ENCODE measurements around the gene HOXC9.

The HOXC9 gene

DNA sequence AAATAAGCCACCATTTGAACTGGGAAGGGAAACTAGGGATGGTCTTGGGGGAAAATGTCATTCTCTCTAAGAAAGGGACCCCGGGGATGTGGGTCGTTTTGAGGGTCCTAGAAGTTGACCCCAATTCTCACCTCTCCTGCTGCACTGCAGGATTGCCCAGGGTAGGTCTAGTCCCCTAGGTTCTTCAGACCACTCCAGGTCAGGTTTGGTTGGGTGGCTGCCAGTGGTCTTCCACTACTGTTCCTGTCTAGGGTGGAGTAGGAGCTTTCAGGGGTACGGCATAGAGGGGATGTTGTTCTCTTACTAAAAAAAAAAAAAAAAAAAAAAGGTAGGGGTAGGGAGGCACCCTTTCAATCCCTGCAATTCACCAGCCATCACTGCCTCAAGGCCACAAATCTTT is 16.1 kb downstream of the HOXC9 start:
- DNase-seq, result no peak

DNA sequence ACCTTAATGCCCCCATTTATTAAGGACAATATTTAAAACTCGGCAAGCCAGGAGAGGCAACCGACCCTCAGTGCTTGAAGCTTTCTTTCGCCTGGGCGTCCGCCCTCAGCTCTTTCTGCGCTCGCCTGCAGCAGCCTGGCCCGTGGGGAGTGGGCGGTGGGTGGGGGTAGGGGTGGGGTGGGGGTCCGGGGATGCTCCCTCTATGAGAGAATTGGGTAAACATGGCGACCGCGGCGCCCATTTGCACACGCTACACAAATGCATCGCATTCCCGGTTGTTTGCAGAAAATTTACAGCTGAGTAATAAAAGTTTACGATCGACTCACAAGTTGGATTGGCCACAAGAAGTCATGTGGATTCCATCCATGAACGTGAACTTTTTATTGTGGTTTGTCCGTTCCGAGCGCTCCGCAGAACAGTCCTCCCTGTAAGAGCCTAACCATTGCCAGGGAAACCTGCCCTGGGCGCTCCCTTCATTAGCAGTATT is 16.6 kb downstream of the HOXC9 start:
- DNase-seq, result peak; percentile 90

GRCh38 chr12:54017027-54017788 is 17.2 kb downstream of the HOXC9 start:
- DNase-seq, result peak; percentile 74

DNA sequence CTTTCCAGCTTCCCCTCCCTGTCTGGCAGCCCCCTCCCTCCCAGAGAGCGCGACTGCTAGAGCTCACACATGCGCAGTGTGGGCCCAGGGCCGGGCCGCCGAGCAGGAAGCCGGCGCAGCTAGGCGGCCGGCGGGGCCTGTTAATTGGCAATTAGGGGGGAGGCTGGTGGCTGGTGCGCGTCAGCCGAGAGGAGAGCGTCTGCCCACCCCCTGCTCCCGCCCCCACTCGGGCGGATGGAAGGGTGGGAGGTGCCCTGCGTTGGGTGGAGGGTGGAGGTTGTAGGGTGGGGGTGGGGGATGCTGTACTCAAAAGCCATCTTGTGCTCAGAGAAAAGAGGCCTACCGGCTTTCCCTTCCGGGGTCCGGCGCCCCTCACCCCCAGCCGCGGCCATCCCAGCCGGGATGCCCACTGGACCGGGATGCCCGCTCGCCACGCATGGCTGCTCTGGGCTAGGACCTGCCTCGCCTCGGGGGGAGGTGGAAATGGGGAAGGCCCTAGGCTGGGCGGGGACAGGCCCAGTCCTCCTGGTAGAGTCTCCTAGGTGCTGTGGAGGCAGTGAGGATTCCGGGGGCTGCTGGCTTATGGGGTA is 18.0 kb downstream of the HOXC9 start:
- DNase-seq, result peak; percentile 84

- no peak for DNase-seq
Observed at GRCh38 chr12:54018468-54018984, 18.6 kb downstream of the HOXC9 start.

- DNase-seq, result no peak
Observed at GRCh38 chr12:54019091-54019811, 19.3 kb downstream of the HOXC9 start.

GRCh38 chr12:54019924-54020590 is 20.1 kb downstream of the HOXC9 start:
- peak; percentile 35 for DNase-seq

- no peak for DNase-seq
Observed at GRCh38 chr12:54020591-54021405, 20.8 kb downstream of the HOXC9 start.

DNA sequence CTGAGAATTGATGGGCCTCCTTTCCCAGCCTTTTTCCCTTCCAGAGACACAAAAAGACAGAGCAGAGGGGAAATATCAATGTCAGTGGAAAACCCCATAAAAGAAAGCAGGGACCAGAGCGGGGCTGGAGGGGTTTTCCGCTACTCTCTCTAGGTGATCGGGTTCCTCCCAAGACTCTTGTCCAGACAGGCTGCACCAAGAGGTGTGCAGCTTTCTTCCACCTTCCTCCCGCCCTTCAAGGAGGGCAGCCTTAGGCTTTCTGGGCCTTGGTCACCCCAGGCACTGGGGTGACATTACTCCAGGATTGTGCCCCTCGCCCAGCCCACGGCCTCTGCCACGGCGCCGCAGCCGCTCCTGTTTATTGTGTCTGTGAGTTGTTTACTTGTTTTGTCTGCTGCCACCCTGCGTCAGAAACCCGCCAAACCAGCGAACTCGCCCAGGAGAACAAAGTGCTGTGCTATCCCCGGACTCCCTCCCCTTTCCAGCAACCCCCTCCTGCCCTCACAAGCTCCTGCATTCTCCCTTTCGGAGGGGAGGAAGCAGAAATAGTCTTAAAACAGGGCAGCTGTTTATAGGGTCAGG is 21.6 kb downstream of the HOXC9 start:
- no peak for DNase-seq

DNA sequence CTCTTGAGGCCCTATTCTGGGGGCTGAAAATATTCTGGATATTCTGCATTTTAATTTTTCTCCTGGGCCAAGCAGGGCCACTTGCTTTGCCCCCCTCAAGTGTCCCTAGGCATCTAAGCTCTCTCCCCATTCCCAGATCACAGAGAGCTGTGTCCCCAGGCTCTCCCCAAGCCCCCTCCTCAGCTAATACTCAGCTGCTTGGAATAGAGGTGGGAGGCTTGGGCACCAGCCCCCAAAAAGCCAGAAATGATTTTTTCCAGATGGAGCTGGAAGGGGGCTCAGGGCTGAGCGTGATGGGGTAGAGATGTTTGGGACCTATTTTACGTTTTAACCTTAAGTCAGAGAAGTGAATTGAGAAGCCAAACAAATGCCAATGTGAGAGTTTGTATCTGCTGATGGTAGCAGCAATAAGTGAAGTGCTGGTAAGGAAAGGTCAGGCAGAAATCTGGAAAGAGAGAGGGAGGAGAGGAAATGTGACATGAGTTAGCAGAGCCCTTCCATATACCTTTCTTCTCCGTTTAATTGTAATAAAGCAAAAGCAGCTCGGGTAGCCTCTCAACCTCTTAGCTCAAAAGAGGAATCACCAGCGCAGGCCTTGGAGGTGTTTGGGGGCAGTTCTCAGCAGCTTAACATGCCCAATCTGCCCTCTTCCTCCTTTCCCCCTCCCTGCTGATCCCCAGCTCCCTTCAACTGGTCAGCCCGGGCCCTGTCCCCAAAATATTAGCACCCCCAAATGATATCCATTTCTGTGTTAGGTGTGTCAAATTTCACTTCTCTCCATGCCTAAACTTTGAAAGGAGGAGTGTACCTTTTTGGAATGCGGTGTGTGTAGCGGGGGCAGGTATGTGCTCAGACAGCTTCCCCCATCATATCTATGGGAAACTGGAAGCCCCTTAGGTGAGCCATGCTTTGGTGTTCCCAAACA is 23.3 kb downstream of the HOXC9 start:
- no peak for DNase-seq

DNA sequence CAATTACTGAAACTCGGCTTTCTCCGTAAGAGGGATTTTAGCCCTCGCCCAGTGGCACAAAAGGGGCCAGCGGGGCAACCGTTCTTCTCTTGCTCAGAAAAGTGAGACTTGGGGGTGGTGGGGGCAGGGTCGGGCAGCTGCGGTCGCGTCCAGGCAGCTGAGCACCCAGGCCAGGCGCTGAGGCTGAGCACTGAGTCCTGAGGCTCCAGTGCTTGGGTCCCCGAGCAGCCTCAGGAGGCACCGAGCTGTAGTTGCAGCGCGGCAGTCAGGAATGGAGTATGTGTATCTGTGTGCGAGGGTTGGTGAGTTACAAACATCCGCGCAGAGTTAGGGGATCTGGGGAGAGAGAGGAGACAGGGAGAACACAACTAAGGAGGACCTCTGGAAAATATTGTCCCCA is 24.2 kb downstream of the HOXC9 start:
- no peak for DNase-seq

DNA sequence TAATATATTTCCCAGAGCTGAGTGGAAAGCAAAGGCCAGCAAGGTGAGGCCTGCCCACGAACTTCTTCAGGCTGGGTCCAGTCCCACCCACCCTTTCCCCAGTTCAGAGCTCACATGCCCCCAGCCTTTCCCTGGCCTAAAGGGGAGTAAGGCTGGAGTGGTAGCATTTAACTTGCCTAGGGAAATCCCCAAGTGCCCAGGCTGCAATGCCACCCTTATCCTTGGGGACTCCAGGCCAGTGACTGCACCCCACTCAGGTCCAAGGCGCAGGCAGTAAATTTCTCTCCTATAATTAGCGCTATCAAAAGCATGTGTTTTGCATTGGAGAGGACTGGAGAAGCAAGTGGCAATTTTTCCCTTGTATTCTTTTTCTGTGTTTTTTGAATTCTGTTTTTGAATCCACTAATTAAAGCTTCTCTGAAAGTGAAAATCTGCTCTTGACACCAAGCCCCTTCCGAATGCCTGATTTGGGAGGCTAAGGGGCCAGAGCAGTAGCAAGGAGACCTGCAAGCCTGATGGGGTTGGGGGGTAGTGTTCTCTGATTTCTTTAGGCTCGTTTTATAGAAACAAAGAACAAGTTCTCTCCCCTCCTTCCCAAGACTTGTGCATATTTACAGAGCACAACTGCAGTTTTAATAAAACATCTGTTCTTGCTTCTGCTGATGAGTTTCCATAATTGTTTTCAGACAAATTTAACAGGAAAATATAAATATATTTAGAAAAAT is 24.8 kb downstream of the HOXC9 start:
- no peak for DNase-seq

GRCh38 chr12:54025499-54026405 is 25.8 kb downstream of the HOXC9 start:
- no peak for DNase-seq

GRCh38 chr12:54026640-54027441 is 26.9 kb downstream of the HOXC9 start:
- no peak for DNase-seq

- no peak for DNase-seq
Observed at GRCh38 chr12:54027442-54027786, 27.5 kb downstream of the HOXC9 start.

DNA sequence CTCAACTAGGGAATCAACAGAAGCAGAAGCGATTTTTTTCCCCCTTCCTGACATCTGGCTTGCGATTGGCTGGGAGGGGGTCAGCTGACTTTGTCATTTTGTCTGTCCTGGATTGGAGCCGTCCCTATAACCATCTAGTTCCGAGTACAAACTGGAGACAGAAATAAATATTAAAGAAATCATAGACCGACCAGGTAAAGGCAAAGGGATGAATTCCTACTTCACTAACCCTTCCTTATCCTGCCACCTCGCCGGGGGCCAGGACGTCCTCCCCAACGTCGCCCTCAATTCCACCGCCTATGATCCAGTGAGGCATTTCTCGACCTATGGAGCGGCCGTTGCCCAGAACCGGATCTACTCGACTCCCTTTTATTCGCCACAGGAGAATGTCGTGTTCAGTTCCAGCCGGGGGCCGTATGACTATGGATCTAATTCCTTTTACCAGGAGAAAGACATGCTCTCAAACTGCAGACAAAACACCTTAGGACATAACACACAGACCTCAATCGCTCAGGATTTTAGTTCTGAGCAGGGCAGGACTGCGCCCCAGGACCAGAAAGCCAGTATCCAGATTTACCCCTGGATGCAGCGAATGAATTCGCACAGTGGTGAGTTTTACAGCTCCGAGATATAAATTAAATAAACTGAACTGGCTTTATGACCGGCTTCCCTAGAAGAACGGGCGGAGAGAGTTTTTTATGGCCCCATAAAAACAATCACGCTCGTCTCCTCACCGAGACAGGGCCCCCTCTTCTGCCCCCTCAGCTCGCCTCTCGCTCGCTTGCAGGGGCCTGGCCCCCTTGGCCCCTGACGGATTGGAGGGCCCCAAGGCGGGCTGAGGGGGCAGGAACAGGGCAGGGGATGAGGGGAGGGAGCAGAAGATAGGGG is 28.6 kb downstream of the HOXC9 start, which contains the start of gene HOXC6:
HOXC6 (plus strand) TSS at position 127 of the 888 bp plus-strand sequence; CDS start at position 209, 82 bp downstream.
- DNase-seq, result no peak

Data from kidney glomerular epithelial cell (primary cell).